PC-9 (cell line): ENCODE results near the gene MAN2A2. TPM values are rescaled to one million over a fixed set of nuclear protein-coding genes. Genes with fewer than 3 reads are reported as not detected.

Source experiments
- BruUV-seq: library from RNA; stranded (reverse); fragments of 400-500 nt; replicated peaks from 2 replicates; lab custom pipeline; 2021; lab: Mats Ljungman, UMichigan
- CTCF ChIA-PET: fragments of 300-600 bp; sonication (Branson Sonifier 250); formaldehyde crosslinking; loops from one replicate; lab custom pipeline; 2022; ENCODE audit warnings: antibody characterized with exemption; lab: Charles Lee
- POLR2A ChIA-PET: fragments of 300-600 bp; sonication (Branson Sonifier 250); formaldehyde crosslinking; loops from one replicate; lab custom pipeline; 2022; ENCODE audit warnings: antibody characterized with exemption; ENCODE audit not compliant: unreplicated experiment; lab: Charles Lee
- DNase-seq, 2 experiments: peaks; one replicate each; pipeline versions ENCODE4 v3.0.0 to v3.0.0-alpha.2; 2015 to 2022; ENCODE audit warnings: mixed read lengths in 1 of 2
- H2AFZ ChIP-seq: fragments of 200-600 bp; sonication (generic); 2 replicates; pipeline ENCODE4 v1.8.1; 2017; ENCODE audit warnings: antibody characterized with exemption
- H3F3A ChIP-seq: fragments of 200-600 bp; sonication (generic); 2 replicates; pipeline ENCODE4 v1.8.1; 2017; ENCODE audit warnings: antibody characterized with exemption, mild to moderate bottlenecking, low read depth; ENCODE audit not compliant: insufficient read depth
- H3K27ac ChIP-seq: fragments of 200-600 bp; sonication (generic); 2 replicates; pipeline ENCODE4 v1.6.1; 2016; ENCODE audit warnings: mixed run types
- H3K27me3 ChIP-seq: fragments of 200-600 bp; sonication (generic); 2 replicates; pipeline ENCODE4 v1.6.1; 2016; ENCODE audit warnings: low read depth, mixed run types; ENCODE audit not compliant: insufficient read depth
- H3K36me3 ChIP-seq: fragments of 200-600 bp; sonication (generic); 2 replicates; pipeline ENCODE4 v1.6.1; 2016; ENCODE audit warnings: low read depth, mixed run types
- H3K4me1 ChIP-seq: fragments of 200-600 bp; sonication (generic); replicated peaks from 2 replicates; pipeline ENCODE4 v1.6.1; 2016; ENCODE audit warnings: mixed run types; ENCODE audit not compliant: insufficient read depth
- H3K4me2 ChIP-seq: fragments of 200-600 bp; sonication (generic); 2 replicates; pipeline ENCODE4 v1.6.1; 2017; ENCODE audit warnings: mixed run types
- H3K4me3 ChIP-seq: fragments of 200-600 bp; sonication (generic); 2 replicates; pipeline ENCODE4 v1.6.1; 2016; ENCODE audit warnings: mixed run types
- H3K79me2 ChIP-seq: fragments of 200-600 bp; sonication (generic); 2 replicates; pipeline ENCODE4 v1.6.1; 2017; ENCODE audit warnings: low read depth, mixed run types
- H3K9me2 ChIP-seq: fragments of 200-600 bp; sonication (generic); 2 replicates; pipeline ENCODE4 v1.8.1; 2017; ENCODE audit warnings: mild to moderate bottlenecking; ENCODE audit not compliant: insufficient read depth
- H3K9me3 ChIP-seq: fragments of 200-600 bp; sonication (generic); 2 replicates; pipeline ENCODE4 v1.8.1; 2016; ENCODE audit warnings: low read depth; ENCODE audit not compliant: insufficient read depth
- H4K20me1 ChIP-seq: fragments of 200-600 bp; sonication (generic); 2 replicates; pipeline ENCODE4 v1.8.1; 2017; ENCODE audit not compliant: insufficient read depth
- EZH2 ChIP-seq: fragments of 200-600 bp; sonication (generic); IDR thresholded peaks from 2 replicates; pipeline ENCODE4 v1.8.0; 2017; ENCODE audit warnings: antibody characterized with exemption, low read depth
- intact Hi-C: fragments of 100-400 bp; cut with micrococcal nuclease; formaldehyde crosslinking; loops from one replicate; pipeline ENCODE4 v1.10.0; 2022; ENCODE audit not compliant: unreplicated experiment
- total RNA-seq: library from RNA; stranded (reverse); gene quantifications from 2 replicates; pipeline ENCODE4 v1.2.3, GENCODE V29; 2021
- TF ChIP-seq, protein P1 (sequence below): fragments of 200-600 bp; sonication (generic); conservative IDR thresholded peaks from 2 replicates; pipeline ENCODE4 v1.6.1; 2017; ENCODE audit warnings: mixed run types, antibody characterized with exemption, mild to moderate bottlenecking, moderate library complexity

MAN2A2 gene
- total RNA-seq, 1 experiment from 2014 or later = 27.1 TPM

DNA sequence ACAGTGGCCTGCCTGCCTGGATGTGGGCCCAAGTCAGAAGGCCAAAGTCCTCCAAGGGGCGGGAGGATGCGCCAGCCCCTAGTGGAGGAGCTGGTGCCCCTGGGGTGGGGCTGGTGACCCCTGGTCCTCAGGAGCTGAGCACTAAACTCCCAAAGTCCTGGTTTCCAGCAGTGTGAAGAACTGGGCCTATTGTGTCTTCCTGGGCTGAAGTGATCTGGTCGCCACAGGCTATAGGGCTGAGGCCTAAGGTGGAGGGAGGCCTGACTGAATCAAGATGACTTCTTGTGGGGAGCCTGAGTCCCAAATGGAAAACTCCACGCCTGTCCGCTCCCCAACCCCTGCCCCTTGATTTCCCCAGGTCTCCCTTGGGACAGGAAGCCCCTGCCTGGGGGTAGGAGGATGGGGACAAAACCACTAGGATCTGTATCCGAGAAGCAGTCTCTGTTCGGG is 19.6 kb upstream of the MAN2A2 start:
- DNase-seq = no peak
- Histone ChIP-seq H2AFZ (no peak overlapping the region), H3K4me1 (no peaks in the 10 kb centered on the region), H3K27me3 (no peaks in the 10 kb centered on the region), H3K9me2 (no peaks in the 10 kb centered on the region), H3K4me3 (no peak overlapping the region), H3F3A (peaks cover 7% of the 10 kb centered on the region; the same call in 1 of the 2 replicates), H3K27ac (no peak overlapping the region), H4K20me1 (peaks cover 4% of the 10 kb centered on the region; the same call in 1 of the 2 replicates), H3K4me2 (no peak overlapping the region), H3K79me2 (no peaks in the 10 kb centered on the region), H3K36me3 (no peaks in the 10 kb centered on the region), H3K9me3 (no peaks in the 10 kb centered on the region)
- intact Hi-C loops = no loop called here
- TF ChIP-seq, protein P1, sequence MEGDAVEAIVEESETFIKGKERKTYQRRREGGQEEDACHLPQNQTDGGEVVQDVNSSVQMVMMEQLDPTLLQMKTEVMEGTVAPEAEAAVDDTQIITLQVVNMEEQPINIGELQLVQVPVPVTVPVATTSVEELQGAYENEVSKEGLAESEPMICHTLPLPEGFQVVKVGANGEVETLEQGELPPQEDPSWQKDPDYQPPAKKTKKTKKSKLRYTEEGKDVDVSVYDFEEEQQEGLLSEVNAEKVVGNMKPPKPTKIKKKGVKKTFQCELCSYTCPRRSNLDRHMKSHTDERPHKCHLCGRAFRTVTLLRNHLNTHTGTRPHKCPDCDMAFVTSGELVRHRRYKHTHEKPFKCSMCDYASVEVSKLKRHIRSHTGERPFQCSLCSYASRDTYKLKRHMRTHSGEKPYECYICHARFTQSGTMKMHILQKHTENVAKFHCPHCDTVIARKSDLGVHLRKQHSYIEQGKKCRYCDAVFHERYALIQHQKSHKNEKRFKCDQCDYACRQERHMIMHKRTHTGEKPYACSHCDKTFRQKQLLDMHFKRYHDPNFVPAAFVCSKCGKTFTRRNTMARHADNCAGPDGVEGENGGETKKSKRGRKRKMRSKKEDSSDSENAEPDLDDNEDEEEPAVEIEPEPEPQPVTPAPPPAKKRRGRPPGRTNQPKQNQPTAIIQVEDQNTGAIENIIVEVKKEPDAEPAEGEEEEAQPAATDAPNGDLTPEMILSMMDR = no peak
- no peak for TF ChIP-seq EZH2
- CTCF ChIA-PET = no interaction called here
- no TSS peak for BruUV-seq
- POLR2A ChIA-PET = no interaction called here

DNA sequence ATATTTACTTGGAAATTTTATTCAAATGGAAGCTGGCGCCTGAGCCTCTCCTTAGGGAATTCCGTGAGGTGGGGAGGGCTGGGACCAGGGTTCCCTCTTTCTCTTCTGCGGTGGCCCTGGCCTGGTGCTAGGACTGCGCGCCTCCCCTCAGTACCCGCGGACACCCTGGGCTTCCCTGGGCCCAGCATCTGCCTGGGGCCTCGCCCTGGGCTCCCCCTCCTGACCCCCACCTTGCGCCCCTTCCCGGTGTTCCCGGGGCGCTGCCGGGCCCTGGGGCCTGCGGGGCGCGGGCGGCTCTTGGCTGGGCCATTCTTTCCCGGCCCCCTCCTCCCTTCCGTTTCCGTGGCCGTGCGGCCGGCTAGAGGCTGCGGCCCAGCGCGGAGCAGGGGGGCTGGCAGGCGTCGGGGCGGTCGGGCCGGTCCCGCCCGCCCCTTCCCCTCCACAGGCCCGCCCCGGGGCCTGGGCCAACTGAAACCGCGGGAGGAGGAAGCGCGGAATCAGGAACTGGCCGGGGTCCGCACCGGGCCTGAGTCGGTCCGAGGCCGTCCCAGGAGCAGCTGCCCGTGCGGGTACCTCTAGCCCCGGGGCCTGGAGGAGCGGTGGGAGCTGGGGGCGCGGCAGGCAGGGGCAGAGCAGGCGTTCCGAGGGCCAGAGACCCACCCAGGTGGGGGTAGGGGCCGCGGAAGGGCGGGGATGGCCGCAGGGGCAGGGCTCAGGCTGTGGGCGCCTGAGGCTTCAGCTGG is 19.0 kb upstream of the MAN2A2 start, which contains the start of gene FES:
FES (plus strand) TSS at position 529 of the 743 bp plus-strand sequence. CDS start 542 bp downstream, outside the sequence.
- peaks cover 4% of the 10 kb centered on the region; the same call in 1 of the 2 replicates for H4K20me1 ChIP-seq
- H2AFZ ChIP-seq = no peak within 1 kb of the TSS
- no peak within 1 kb of the TSS for H3K4me2 ChIP-seq
- H3K27me3 ChIP-seq = no peaks in the 10 kb centered on the region
- H3K4me1 ChIP-seq = no peaks in the 10 kb centered on the region
- peaks cover 7% of the 10 kb centered on the region; the same call in 1 of the 2 replicates for H3F3A ChIP-seq
- H3K27ac ChIP-seq = no peak within 1 kb of the TSS
- POLR2A ChIA-PET = no interaction called here
- H3K9me2 ChIP-seq = no peaks in the 10 kb centered on the region
- H3K9me3 ChIP-seq = no peaks in the 10 kb centered on the region
- no peak for DNase-seq
- H3K36me3 ChIP-seq = no peaks in the 10 kb centered on the region
- CTCF ChIA-PET = no interaction called here
- intact Hi-C loops = no loop called here
- no peaks in the 10 kb centered on the region for H3K79me2 ChIP-seq
- BruUV-seq = no TSS peak
- H3K4me3 ChIP-seq = no peak within 1 kb of the TSS
- no peak for TF ChIP-seq EZH2
- TF ChIP-seq, protein P1 = no peak

DNA sequence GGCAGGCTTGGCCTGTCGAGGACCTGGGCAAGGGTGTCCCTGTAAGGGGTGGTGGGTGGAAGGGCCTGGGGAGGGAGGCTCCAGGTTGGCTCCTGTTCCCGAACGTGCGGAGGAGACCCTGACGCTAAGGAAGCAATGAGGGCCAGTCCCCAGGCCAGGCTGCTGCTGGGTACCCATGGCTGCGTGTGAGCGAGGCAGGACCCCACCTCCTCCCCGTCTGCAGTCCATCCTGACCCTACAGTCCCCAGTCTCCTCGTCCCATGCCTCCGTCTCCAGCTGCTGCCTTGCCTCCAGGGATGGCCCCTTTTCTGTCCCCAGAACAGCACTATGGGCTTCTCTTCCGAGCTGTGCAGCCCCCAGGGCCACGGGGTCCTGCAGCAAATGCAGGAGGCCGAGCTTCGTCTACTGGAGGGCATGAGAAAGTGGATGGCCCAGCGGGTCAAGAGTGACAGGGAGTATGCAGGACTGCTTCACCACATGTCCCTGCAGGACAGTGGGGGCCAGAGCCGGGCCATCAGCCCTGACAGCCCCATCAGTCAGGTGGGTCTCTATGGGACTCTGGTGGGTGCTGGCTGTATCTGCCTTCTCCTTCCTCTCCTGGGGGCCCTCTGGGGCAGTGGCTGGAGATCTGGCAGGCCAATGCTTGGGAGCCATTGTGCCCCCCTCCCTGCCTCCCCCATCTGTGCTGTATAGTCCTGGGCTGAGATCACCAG is 18.2 kb upstream of the MAN2A2 start:
- intact Hi-C loops = no loop called here
- no peaks in the 10 kb centered on the region for H3K9me2 ChIP-seq
- no peaks in the 10 kb centered on the region for H3K79me2 ChIP-seq
- H3K4me2 ChIP-seq = no peak overlapping the region
- TF ChIP-seq, protein P1 = no peak
- no peak for TF ChIP-seq EZH2
- no peaks in the 10 kb centered on the region for H3K27me3 ChIP-seq
- H3K4me3 ChIP-seq = no peak overlapping the region
- H3K36me3 ChIP-seq = no peaks in the 10 kb centered on the region
- H3K27ac ChIP-seq = no peak overlapping the region
- no TSS peak for BruUV-seq
- peaks cover 4% of the 10 kb centered on the region; the same call in 1 of the 2 replicates for H4K20me1 ChIP-seq
- ChIA-PET CTCF (interaction anchor here (0.9 to 2.4 kb wide), 3 partner anchors 67 to 591 kb away, joined by 3 to 10 read pairs (median 5); no protein-coding TSS in a partner anchor), POLR2A (no interaction called here)
- H3K4me1 ChIP-seq = no peaks in the 10 kb centered on the region
- no peak overlapping the region for H2AFZ ChIP-seq
- H3K9me3 ChIP-seq = no peaks in the 10 kb centered on the region
- H3F3A ChIP-seq = peaks cover 7% of the 10 kb centered on the region; the same call in 1 of the 2 replicates
- no peak for DNase-seq
